ENCODE measurements around the gene MAML2.

DNA sequence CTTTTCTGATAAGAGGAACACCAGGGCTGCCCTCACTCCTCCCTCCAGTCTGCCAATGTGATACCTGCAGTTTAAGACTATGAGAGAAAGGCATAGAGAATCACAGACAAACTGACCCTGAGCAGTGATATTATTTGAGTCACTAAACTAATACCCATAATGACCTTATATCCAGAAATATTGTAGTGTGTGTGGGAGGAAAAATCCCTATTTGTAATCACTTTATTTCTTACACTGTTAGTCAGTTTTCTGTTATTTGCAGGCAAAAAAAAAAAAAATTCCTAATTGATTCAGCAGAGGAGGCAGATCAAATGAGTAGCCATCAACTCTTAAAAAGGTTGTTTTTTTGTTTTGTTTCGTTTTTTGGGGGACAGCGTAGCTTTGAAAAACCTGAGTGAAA lies 82.5 kb downstream of the MAML2 start:
- no peak for TF ChIP-seq ZFX (IDR thresholded peaks at IDR 0.05; ENCODE audit: borderline replicate concordance)
- TF ChIP-seq, protein P1, sequence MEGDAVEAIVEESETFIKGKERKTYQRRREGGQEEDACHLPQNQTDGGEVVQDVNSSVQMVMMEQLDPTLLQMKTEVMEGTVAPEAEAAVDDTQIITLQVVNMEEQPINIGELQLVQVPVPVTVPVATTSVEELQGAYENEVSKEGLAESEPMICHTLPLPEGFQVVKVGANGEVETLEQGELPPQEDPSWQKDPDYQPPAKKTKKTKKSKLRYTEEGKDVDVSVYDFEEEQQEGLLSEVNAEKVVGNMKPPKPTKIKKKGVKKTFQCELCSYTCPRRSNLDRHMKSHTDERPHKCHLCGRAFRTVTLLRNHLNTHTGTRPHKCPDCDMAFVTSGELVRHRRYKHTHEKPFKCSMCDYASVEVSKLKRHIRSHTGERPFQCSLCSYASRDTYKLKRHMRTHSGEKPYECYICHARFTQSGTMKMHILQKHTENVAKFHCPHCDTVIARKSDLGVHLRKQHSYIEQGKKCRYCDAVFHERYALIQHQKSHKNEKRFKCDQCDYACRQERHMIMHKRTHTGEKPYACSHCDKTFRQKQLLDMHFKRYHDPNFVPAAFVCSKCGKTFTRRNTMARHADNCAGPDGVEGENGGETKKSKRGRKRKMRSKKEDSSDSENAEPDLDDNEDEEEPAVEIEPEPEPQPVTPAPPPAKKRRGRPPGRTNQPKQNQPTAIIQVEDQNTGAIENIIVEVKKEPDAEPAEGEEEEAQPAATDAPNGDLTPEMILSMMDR (IDR thresholded peaks at IDR 0.05), result no peak

All from 22Rv1 (cell line).